Epithelial cell of proximal tubule (primary cell): ENCODE results near the gene TP53TG5. TPM values are rescaled to one million over a fixed set of nuclear protein-coding genes. Genes with fewer than 3 reads are reported as not detected.
A peak's percentile ranks its signal among the peaks of the same experiment; 100 is the strongest.

Experiments used
- DNase-seq: peaks from one replicate; pipeline ENCODE4 v3.0.0-alpha.2; 2011; ENCODE audit warnings: low read depth
- H3K4me3 ChIP-seq: 2 replicates; pipeline ENCODE4 v1.5.1; 2011; ENCODE audit warnings: low read depth, mild to moderate bottlenecking, low read length
- total RNA-seq: library from RNA; depleted of rRNA; stranded (reverse); fragments of >200 nt; gene quantifications from 2 replicates; pipeline ENCODE4 v1.2.3, GENCODE V29; 2015
- TF ChIP-seq, protein P1 (sequence below): conservative IDR thresholded peaks from 2 replicates; pipeline ENCODE4 v1.5.1; 2012; ENCODE audit warnings: low read depth, mild to moderate bottlenecking, low read length

The TP53TG5 gene
- total RNA-seq, 1 donor from 2014 or later = not detected

DNA sequence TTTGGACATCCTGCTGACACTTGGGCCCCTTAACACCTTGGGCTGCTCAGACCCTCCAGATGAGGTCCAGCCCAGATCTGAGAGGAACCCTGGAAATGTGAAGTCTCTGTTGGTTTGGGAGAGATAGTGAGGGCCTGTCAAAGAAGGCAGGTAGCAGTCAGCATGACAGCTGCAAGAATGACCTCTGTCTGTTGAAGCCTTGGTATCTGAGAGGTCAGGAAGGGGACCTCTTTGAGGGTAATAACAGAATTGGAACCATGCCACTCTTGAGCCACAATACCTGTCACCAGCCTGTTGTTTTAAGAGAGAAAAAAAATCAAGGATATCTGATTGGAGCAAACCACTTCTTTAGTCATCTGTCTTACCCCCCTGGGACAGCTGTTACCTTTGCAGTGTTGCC is 11.0 kb downstream of the TP53TG5 start:
- no peak for DNase-seq
- TF ChIP-seq, protein P1, sequence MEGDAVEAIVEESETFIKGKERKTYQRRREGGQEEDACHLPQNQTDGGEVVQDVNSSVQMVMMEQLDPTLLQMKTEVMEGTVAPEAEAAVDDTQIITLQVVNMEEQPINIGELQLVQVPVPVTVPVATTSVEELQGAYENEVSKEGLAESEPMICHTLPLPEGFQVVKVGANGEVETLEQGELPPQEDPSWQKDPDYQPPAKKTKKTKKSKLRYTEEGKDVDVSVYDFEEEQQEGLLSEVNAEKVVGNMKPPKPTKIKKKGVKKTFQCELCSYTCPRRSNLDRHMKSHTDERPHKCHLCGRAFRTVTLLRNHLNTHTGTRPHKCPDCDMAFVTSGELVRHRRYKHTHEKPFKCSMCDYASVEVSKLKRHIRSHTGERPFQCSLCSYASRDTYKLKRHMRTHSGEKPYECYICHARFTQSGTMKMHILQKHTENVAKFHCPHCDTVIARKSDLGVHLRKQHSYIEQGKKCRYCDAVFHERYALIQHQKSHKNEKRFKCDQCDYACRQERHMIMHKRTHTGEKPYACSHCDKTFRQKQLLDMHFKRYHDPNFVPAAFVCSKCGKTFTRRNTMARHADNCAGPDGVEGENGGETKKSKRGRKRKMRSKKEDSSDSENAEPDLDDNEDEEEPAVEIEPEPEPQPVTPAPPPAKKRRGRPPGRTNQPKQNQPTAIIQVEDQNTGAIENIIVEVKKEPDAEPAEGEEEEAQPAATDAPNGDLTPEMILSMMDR = no peak

DNA sequence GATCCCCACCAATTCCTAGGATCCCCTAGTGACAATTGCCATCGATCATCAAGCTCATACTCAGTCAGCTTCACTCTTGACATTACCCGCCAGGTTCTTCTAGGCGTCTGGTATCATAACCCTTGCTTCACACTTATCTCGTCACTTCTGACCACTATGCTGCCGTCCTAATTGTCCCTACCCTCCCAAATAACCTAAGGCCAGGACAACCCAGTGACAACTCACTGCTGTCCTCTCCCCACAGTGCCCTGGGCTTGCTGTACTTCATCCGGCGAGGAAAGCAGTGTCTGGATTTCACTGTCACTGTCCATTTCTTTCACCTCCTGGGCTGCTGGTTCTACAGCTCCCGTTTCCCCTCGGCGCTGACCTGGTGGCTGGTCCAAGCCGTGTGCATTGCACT is 11.5 kb downstream of the TP53TG5 start:
- H3K4me3 ChIP-seq = no peak overlapping the region
- TF ChIP-seq, protein P1 = no peak
- no peak for DNase-seq

More for the DNA sequence above, 11.0 kb downstream of the TP53TG5 start:
- no peak overlapping the region for H3K4me3 ChIP-seq

DNA sequence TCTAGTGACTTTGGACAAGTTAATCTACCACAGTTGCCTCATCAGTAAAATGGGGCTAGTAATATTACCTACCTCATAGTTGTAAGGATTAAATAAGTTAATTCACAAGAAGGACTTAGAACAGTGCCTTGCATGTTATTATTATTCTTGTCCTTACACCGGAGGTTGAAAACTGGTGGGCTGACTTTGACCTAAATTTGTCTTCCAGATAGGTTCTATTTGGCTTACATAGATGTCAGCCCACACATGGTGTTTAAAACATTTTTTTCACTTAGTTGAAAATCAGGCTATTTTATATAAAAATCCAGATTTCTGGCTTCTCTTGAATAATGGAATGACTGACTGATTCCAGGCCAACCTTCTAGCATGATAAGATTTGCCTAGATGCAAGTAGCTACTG is 11.9 kb downstream of the TP53TG5 start:
- TF ChIP-seq, protein P1 = no peak
- no peak for DNase-seq
- H3K4me3 ChIP-seq = no peak overlapping the region

DNA sequence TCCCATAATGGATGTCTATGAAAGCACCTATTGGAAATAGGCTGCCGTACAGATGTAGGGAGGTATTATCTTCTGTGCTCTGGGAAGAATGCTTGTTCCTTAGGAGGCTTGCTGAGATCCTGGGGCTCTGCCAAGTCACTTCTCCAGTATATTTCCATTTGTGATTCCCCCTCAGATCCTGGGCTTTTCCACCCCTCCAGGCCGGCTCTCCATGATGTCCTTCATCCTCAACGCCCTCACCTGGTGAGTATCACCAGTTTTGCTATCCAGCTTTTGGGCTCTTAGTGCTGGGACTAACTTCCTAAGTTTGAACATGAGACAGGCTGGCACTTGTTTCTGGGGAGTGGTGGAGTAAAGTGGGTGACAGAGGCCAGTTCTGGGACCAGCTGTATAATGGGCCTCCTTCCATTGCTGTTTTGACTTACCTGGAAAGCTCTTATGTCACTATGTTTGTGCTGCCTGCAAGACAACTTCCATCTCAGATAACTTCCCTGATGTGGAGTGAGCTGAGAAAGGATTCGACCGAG is 12.6 kb downstream of the TP53TG5 start:
- H3K4me3 ChIP-seq = no peak overlapping the region
- DNase-seq = no peak
- TF ChIP-seq, protein P1 = no peak

DNA sequence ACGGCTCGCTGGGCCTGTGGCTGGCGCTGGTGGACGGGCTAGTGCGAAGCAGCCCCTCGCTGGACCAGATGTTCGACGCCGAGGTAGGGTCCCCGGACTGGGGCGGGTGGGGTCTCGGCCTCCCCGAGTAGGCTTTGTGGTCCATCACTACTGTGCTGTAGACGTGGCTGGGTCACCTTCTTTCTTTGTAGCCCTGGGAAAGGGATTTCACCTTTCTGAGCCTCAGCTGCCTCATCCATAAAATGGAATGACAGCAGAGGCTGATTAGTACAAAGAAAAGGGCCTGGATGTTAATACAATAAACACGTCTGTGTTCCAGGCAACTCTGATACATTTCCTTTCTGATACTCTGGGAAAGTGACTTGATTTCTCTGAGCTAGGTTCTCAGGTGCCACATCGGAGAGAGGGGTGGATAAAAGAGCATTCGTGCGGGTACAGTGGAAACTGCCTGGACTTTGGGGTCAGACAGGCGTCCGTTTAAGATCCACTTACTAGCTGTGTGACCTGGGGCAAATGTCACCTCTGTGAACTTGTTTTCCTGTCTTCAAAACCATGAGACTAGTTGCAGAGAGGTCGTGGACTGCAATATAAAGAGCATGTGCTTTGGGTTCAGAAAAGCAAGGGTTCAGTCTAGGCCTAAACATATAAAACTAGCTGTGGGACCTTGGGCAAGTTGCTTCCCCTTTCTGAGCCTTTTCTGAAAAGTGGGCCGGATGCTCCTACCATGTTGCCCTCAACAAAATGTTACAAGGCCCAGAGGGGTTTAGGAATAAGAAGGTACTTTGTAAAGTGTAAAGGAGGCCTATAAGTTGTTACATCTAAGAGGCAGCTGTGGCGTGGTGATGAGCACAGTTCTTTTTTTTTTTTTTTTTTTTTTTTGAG is 14.3 kb downstream of the TP53TG5 start:
- DNase-seq = no peak
- TF ChIP-seq, protein P1 = no peak

DNA sequence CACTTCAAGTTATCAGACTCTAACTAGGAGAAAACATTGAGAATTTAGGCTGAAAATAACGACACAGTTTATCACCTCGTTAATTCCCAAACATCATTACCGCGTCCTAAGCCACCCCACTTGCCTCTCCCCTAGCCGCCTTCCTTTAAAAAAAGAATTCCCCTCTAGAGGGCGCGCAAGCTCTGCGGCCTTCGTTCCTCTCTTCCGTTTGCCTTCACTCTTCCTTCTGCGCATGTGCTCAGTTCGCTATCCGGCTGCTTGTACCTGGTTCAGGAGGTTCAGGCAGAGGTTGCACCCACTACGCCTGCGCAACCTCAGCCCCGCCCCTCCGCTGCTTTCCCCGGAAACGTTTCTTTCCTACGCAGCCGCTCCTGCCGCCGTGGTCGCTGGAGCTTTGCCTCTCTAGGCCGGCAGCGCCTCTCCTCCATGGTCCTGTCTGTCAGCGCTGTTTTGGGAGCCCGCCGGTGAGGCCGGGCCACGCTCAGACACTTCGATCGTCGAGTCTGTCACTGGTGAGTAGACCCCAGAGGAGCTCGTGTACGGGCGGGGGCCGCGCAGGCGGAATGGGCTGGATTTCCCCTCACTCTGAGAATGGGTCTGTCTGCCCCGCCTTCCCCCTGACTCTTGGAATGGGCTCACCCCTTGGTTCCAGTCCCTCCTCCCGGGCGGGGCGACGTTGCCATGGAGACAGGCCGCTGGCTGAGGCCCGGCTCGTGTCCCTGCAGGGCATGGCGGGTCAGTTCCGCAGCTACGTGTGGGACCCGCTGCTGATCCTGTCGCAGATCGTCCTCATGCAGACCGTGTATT is 15.1 kb downstream of the TP53TG5 start, which contains the start of gene SYS1:
TSS of gene SYS1 (plus strand) at position 353 of the 807 bp plus-strand sequence. CDS start at position 729, 376 bp downstream.
- TF ChIP-seq, protein P1 = peak; percentile 80
- DNase-seq = peak; percentile 83
- H3K4me3 ChIP-seq = peak within 1 kb of the TSS; percentile 81

More for the DNA sequence above, 14.3 kb downstream of the TP53TG5 start:
- peak overlapping the region; percentile 81 for H3K4me3 ChIP-seq
